Fibroblast of lung (primary cell): Measurements from ENCODE around the gene HEXIM1. TPM values are rescaled to one million over a fixed set of nuclear protein-coding genes. Genes with fewer than 3 reads are reported as not detected.

Source experiments
- DNase-seq, 2 donors: peaks; one replicate each; pipeline versions ENCODE4 v3.0.0 to v3.0.0-alpha.2; 2010; ENCODE audit warnings: low read depth in 2 of 2
- H2AFZ ChIP-seq: 2 replicates; pipeline ENCODE4 v1.5.1; 2012; ENCODE audit warnings: low read length, control low read depth, inconsistent platforms
- H3K27ac ChIP-seq: 2 replicates; pipeline ENCODE4 v1.5.1; 2011; ENCODE audit warnings: low read length, control low read depth; ENCODE audit not compliant: insufficient read depth
- H3K27me3 ChIP-seq: 2 replicates; pipeline ENCODE4 v1.5.1; 2011; ENCODE audit warnings: mild to moderate bottlenecking, low read length; ENCODE audit not compliant: control insufficient read depth, insufficient read depth
- H3K36me3 ChIP-seq: 2 replicates; pipeline ENCODE4 v1.5.1; 2011; ENCODE audit warnings: low read length; ENCODE audit not compliant: control insufficient read depth, insufficient read depth
- H3K4me1 ChIP-seq: 2 replicates; pipeline ENCODE4 v1.5.1; 2011; ENCODE audit warnings: low read length; ENCODE audit not compliant: control insufficient read depth, insufficient read depth; ENCODE audit errors: extremely low read depth
- H3K4me2 ChIP-seq: 2 replicates; pipeline ENCODE4 v1.5.1; 2011; ENCODE audit warnings: low read length, control low read depth; ENCODE audit not compliant: insufficient read depth; ENCODE audit errors: extremely low read depth
- H3K4me3 ChIP-seq, 4 experiments: fragments of 200-600 bp in 1 of 4; sonication (generic) in 1 of 4; replicated peaks in 1 of 4; 2 replicates each; pipeline ENCODE4 v1.5.1; 2011 to 2016; ENCODE audit warnings: low read length in 4 of 4, low read depth in 3 of 4, mild to moderate bottlenecking in 3 of 4, control low read depth in 2 of 4, inconsistent platforms in 1 of 4, mixed read lengths in 1 of 4; ENCODE audit not compliant: insufficient read depth in 1 of 4; ENCODE audit errors: control extremely low read depth in 1 of 4
- H3K79me2 ChIP-seq: 2 replicates; pipeline ENCODE4 v1.5.1; 2012; ENCODE audit warnings: mild to moderate bottlenecking, low read length, inconsistent platforms; ENCODE audit not compliant: control insufficient read depth, insufficient read depth
- H3K9ac ChIP-seq: 2 replicates; pipeline ENCODE4 v1.5.1; 2011; ENCODE audit warnings: mild to moderate bottlenecking, low read length, control low read depth; ENCODE audit not compliant: insufficient read depth
- H3K9me3 ChIP-seq: 2 replicates; pipeline ENCODE4 v1.5.1; 2012; ENCODE audit warnings: low read depth, low read length; ENCODE audit not compliant: control insufficient read depth, insufficient read depth
- H4K20me1 ChIP-seq: 2 replicates; pipeline ENCODE4 v1.5.1; 2011; ENCODE audit warnings: low read length; ENCODE audit not compliant: control insufficient read depth, insufficient read depth; ENCODE audit errors: extremely low read depth
- EZH2 ChIP-seq: IDR thresholded peaks from 2 replicates; pipeline ENCODE4 v1.5.1; 2012; ENCODE audit warnings: low read length, control low read depth, mild to moderate bottlenecking; ENCODE audit errors: missing control alignments
- polyA plus RNA-seq, 2 donors: library from polyadenylated mRNA; depleted of rRNA in 1 of 2; stranded (reverse) in 1 of 2; unstranded in 1 of 2; fragments of >200 nt; gene quantifications; 2 replicates each; pipeline ENCODE4 v1.2.1, GENCODE V29; 2011 to 2012; ENCODE audit warnings: missing spikeins in 1 of 2
- total RNA-seq: library from RNA; depleted of rRNA; stranded (reverse); fragments of >200 nt; gene quantifications from 2 replicates; pipeline ENCODE4 v1.2.1, GENCODE V29; 2014
- TF ChIP-seq, protein P1 (sequence below), 2 donors: IDR thresholded peaks in 1 of 2; conservative IDR thresholded peaks in 1 of 2; 1 replicate in 1 of 2; 2 replicates in 1 of 2; pipeline ENCODE4 v1.5.1; 2011 to 2012; ENCODE audit warnings: low read length in 2 of 2, control low read depth in 1 of 2, inconsistent platforms in 1 of 2, low read depth in 1 of 2, mild to moderate bottlenecking in 1 of 2

HEXIM1 gene
- total and polyA plus RNA-seq, 2 donors (not counting 1 experiment from before 2014, with no cell fraction given) = 9.9 to 11.7 TPM

DNA sequence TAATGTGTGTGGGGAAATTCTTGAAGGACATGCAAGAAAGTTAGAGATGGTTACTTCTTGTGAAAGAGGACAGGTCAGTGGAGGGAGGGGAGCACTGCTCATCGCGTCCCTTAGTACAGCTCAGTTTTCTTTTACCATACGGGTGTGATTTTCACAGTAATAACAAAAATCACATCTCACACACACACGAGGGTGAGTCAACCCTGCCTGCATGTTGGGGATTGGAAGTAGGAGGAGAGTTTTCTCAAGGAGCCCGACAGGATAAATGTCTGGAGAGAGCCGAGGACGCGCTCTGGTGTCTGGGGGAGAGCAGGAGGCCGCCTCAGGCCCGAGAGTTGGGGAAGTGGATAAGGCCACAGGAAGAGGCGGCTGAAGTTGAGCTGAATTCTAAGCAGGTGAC, 32.4 kb upstream of the HEXIM1 start:
- Histone ChIP-seq H3K79me2 (no peaks in the 10 kb centered on the region), H3K9me3 (no peaks in the 10 kb centered on the region), H3K4me2 (no peak overlapping the region), H3K4me1 (no peaks in the 10 kb centered on the region), H3K27ac (no peak overlapping the region), H2AFZ (no peak overlapping the region), H3K36me3 (peaks cover 18% of the 10 kb centered on the region), H3K4me3 (no peak overlapping the region), H4K20me1 (no peaks in the 10 kb centered on the region), H3K9ac (no peak overlapping the region), H3K27me3 (no peaks in the 10 kb centered on the region)
- peak in 1 of 2 donors; percentile 58 for DNase-seq
- TF ChIP-seq, protein P1, sequence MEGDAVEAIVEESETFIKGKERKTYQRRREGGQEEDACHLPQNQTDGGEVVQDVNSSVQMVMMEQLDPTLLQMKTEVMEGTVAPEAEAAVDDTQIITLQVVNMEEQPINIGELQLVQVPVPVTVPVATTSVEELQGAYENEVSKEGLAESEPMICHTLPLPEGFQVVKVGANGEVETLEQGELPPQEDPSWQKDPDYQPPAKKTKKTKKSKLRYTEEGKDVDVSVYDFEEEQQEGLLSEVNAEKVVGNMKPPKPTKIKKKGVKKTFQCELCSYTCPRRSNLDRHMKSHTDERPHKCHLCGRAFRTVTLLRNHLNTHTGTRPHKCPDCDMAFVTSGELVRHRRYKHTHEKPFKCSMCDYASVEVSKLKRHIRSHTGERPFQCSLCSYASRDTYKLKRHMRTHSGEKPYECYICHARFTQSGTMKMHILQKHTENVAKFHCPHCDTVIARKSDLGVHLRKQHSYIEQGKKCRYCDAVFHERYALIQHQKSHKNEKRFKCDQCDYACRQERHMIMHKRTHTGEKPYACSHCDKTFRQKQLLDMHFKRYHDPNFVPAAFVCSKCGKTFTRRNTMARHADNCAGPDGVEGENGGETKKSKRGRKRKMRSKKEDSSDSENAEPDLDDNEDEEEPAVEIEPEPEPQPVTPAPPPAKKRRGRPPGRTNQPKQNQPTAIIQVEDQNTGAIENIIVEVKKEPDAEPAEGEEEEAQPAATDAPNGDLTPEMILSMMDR (conservative IDR thresholded peaks at IDR 0.05 in 1 of 2, IDR thresholded peaks at IDR 0.05 in 1 of 2; ENCODE audit: low read depth in 1 of 2, low read length in 2 of 2) = no peak
- no peak for TF ChIP-seq EZH2

GRCh38 chr17:45116434-45117016, 31.8 kb upstream of the HEXIM1 start:
- H3K4me1 ChIP-seq = no peaks in the 10 kb centered on the region
- no peak overlapping the region for H2AFZ ChIP-seq
- no peaks in the 10 kb centered on the region for H3K9me3 ChIP-seq
- H3K9ac ChIP-seq = no peak overlapping the region
- H4K20me1 ChIP-seq = no peaks in the 10 kb centered on the region
- H3K4me2 ChIP-seq = no peak overlapping the region
- DNase-seq = no peak
- TF ChIP-seq, protein P1 (conservative IDR thresholded peaks at IDR 0.05 in 1 of 2, IDR thresholded peaks at IDR 0.05 in 1 of 2; ENCODE audit: low read depth in 1 of 2, low read length in 2 of 2) = no peak
- no peak for TF ChIP-seq EZH2
- H3K4me3 ChIP-seq = no peak overlapping the region
- no peaks in the 10 kb centered on the region for H3K79me2 ChIP-seq
- no peak overlapping the region for H3K27ac ChIP-seq
- H3K27me3 ChIP-seq = no peaks in the 10 kb centered on the region
- peaks cover 15% of the 10 kb centered on the region for H3K36me3 ChIP-seq

- H3K79me2 ChIP-seq = no peaks in the 10 kb centered on the region
- peaks cover 15% of the 10 kb centered on the region for H3K36me3 ChIP-seq
- H3K27me3 ChIP-seq = no peaks in the 10 kb centered on the region
- H3K4me1 ChIP-seq = no peaks in the 10 kb centered on the region
- DNase-seq = no peak
- no peaks in the 10 kb centered on the region for H4K20me1 ChIP-seq
- no peak overlapping the region for H3K27ac ChIP-seq
- no peak overlapping the region for H2AFZ ChIP-seq
- TF ChIP-seq, protein P1 (conservative IDR thresholded peaks at IDR 0.05 in 1 of 2, IDR thresholded peaks at IDR 0.05 in 1 of 2; ENCODE audit: low read depth in 1 of 2, low read length in 2 of 2) = no peak
- no peak for TF ChIP-seq EZH2
- H3K9ac ChIP-seq = no peak overlapping the region
- no peak overlapping the region for H3K4me2 ChIP-seq
- no peaks in the 10 kb centered on the region for H3K9me3 ChIP-seq
- H3K4me3 ChIP-seq = no peak overlapping the region
Measured at GRCh38 chr17:45117334-45117733, 30.9 kb upstream of the HEXIM1 start.
